ENCODE data around the gene PCOLCE2.

PCOLCE2 gene

DNA sequence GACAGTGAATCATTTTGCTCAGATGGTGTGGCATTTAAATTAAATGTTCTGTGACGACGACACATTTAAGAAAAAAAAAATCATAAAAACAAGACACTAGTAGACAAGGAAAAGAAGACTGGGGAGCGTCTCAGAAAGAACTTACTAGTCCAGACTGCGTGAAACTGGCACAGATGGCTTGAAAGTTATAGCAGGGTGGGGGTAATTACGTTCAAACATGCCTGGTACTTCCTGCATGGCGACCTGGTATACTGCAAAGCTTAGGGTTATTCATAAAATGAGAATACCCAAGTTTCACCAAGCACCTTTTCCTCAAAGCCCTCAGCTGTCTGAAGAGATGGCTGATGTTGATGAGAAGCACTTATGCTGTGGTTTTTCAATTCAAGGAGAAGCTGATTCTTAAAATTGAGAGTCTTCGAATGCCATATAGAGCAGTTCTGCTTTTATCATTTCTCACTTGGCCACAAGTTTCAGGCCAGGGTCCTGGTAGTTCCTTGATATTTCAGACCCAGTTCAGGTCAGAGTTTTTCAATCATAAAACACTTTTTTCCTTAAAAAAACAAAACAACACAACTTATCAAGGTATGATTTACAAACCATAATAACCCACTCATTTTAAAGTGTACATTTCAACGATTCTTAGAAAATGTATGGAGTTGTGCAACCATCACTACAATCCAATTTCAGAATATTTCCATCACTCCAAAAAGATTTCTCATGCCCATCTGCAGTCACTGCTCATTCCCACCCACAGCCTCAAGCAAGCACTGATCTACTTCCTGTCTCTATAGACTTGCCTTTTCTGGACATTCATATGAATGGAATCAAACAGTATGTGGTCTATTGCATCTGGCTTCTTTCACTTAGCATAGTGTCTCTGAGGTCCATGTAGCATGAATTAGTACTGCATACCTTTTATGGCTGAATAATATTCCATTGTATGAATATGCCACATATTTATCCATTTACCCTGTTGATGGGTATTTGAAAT lies 24.7 kb downstream of the PCOLCE2 start:
- DNase-seq = no peak

DNA sequence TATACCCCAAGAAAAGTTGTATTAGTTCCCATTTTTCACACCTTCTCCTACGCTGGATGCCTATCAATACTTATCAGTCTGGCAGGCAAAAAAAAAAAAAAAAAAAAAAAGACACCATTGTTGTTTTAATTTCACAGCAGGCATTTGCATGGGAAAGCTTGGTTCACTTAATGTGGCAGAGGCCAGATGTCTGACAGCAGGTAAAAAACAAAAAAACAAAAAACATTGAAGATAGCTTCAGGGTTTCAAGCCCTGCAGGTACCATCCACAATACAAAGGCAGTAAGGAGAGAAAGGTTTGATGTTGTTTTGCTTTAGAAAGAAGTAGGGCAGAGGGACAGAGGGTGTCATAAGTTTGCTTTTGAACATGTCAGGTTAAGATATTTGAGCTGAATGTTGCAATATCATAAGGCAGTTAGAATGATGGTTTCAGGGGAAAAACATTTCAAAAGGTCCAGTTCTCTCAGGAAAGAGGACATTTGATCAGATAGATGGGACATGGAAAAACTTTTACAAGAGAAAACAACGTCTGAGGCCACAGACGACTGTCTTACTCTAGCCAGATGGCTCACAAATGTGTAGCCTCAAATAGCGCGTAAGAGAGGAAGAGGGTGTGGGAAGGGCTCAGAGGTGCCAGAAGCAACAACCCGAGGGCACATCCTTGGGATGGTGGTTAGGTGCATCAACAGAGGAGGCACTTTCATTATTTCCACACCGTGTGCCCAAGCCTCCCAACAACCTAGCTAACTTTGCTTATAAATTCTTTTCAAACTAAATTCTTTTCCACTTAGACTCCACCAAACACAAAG lies 25.7 kb downstream of the PCOLCE2 start:
- DNase-seq = no peak

DNA sequence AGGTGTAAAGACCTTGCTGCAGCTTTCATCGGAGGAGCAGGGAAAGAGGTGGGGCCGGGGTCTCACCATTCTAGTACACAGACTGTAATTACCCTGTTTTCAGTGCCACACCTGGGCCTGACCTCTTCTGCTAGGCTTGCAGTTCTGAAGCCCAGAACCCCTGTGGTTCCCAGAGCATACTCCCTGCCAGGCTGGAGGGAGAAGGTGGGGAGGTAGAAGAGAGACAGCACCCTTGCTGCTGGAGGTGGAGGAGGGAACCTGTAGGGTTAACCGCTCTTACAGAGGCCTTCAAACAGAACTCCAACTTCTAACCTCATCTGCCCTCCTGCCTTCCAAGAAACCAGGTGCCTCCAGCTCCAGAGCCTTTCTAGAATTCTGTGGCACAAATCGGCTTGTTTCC lies 27.0 kb downstream of the PCOLCE2 start:
- DNase-seq = no peak

DNA sequence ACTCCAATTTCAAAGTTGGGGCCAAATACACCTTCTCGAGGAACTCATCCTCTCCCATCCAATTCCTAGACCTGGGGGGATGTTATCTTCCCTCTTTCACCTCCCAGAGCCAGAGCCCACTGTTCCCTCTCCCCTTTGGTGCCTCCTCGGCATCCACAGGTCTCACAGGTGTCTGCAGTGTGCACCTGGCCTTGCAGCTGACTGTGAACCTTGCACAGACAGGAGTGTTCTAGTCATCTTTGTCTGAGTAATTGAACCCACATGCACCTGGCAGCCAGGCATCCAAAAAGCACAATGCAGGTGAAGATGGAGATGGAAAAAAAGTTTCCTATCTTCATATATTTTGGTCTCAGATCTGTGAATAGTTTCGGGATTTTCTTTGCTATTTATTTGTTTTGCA lies 30.8 kb downstream of the PCOLCE2 start:
- no peak for DNase-seq

DNA sequence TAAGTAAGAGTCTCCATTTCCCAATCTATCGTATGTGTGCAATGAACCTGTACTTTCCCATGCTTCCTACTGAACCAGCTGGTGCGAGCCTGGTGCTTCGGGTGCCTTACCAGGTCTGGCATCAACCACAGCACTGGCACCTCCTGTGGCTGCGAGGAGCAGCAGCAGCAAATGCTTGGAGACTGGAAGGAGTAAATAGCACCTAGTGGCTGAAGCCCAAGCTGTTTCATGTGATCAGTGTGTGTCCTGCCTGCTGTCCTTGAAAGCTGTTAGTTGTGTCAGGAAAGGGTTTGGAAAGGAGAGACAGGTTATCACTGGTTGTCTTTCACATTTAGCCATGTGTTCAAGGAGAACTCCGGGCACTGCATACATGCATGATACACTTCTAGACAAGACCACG lies 31.8 kb downstream of the PCOLCE2 start:
- no peak for DNase-seq

DNA sequence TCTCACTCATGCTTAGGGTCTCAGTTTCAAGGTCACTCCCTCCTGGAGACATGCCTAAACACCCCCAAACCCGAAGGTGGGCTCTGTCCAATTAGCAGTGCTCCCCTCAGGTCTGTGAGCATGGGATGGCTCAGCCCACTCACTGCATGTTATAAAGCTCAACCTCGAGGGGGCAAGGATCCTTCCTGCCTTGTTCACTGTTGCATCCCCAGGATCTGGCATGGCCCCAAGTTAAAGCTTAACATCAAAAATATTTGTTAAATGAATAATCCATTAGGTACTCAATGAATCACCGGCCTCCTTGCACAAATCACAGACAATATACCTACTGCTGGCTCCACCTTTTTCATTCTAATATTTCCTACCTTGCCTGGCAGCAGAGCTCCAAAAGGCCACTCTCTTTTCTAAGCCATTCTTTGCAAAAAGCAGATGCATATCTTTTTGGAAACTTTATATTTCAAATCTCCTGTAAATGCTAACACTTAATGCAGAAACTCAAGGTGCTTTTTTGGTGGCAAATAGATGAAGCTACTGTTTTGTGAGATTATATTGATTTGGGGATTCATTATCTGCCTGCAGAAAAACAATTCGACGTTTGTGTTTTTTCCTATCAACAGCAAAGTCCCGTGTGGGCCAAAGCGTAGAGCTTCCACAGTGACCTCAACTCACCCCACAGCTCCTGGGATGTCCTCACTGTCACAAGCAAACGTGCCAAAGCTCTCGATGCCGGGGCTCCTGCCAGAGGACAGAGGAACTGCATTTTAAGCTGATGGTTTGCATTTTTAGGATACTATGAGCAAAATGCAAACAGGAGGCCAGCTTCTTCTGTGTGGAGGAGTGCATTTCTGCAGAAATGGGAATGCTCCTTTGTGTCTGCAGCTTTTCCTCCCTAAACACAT lies 35.4 kb downstream of the PCOLCE2 start:
- no peak for DNase-seq

DNA sequence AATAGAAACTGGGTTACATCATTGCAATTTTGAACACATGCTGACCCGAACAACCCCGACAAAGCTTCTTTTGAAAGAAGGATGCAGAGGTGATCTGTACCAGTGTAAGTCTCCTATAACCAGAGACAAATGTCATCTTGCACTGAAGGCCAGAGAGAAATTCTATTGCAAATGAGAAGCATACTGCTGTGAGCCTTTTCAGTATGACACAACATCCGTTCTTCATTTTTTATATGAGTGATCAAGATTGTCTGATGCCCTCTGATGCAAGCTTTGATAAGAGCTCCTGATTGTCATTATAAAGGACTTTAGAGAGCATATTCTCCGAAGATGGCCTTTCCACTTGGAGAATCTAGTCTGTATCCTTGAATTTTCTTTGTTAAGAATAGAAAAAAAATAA lies 36.9 kb downstream of the PCOLCE2 start:
- DNase-seq = no peak

DNA sequence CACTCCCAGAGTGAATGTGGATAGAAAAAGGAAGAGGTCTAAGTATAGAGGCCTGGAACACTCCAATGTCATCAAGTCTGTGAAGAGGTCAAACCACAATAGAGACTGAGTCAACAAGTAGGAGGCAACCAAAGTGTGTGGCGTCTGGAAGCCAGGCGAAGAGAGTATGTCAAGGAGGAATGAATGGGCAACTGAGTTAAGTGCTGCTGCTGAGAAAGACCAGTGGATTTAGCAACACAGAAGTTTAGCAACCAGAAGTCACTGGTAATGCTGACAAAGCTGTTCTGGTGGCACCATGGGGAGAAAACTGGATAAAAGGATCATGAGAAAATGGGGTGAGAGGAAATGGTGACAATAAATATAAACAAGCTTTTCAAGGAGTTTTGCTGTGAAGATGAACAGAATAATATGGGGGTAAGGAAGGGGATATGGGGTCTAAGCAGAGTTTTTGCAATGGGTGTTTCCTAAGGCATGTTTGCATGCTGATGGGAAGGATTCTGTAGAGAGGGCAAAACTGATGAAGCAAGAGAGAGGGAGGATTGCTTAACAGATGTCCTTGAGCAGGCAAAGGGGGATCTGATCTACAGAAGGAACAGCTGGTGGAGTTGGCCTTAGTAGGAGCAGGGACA lies 38.4 kb downstream of the PCOLCE2 start:
- no peak for DNase-seq

DNA sequence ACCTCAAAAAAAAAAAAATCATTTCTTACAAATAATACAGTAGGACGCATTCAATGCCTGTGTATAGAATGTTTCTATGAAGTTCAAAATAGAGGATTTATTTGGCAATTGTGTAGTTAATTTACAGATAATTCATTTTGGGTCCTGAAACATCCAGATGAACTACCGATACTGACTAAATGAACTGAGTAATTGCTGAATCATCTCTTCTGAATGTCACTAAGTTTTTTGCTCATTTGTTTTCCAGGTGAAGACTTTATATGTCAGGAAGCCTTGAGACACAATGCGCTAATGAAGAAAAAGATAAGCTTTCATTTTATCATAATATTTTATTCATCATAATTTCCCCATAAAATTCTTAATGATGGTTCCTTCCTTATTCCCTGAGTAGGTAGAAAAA lies 39.7 kb downstream of the PCOLCE2 start:
- DNase-seq = no peak

DNA sequence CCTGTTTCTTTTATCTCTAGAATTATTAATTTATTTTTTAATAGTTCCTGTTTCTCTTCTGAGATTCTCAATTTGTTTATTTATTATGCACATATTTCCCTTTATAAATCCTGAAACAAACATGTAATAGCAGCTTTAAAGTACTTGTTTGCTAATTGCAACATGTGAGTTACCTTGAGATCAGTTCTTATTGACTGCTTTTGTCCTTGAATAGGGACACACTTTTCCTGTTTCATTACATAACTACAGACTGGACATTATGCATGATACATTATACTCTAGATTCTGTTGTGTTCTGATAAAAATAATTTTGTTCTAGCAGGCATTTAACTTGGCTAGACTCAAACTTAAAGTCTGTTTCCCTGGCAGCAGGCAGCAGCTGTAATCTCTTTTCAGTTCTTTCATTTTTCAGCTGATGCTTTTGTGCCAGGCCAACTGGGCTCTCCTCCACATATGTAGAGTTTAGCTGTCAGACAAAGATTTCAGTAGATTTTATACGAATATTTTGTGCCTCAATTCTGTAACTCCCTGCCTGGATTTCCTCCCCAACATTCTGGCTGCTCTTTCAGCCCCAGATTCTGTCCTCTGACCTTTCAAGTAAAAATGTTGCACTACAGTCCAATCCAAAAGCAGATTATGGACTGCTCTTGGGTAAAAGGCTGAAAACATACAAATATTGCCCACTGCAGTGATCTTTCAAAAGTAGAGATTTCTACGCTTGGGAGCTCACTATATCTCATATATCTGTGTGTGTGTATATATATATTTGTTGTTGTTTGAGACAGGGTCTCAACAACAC lies 41.9 kb downstream of the PCOLCE2 start:
- no peak for DNase-seq

DNA sequence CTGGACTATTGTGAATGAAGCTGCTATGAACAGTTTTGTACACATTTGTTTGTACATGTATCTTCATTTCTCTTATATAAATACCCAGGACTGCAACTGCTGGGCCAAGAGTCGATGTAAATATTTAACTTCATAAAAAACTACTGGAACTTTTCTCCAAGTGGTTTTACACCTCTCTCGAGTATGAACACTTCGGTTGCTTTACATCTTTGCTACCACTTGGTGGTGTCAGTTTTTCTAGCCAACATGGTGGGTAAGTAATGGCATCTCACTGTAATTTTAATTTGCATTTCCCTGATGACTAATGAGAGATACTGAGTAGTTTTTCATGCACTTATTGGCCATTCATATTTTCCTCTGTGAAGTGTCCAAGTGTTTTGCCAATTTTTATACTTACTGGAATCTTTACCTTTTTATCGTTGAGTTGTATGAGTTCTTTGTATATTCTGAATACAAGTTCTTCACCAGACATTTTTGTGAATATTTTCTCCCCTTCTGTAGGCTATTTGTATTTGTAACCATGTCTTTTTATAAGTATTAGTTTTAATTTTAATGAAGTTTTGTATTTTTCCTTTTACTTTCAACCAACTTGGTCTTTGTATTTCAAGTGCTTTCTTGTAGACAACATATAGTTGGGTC lies 44.4 kb downstream of the PCOLCE2 start:
- no peak for DNase-seq

DNA sequence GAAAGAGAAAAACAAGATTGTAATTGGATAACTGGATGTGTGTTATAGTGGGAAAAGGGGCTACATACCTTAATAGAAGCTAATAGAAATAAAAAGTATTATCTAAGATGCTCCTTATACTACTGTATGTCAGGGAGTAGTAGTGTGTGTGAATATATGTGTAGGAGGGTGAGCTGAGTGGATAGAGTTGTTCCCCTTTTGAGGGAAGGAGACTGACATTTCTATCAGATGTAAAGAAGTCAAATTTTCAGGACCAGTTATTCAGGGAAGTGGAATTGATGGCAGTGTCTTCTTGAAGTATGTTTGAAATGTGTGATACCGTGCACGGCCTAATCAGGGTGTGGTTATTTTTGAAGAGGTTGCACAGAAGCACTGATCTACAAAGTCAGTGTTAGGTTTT lies 49.1 kb downstream of the PCOLCE2 start:
- no peak for DNase-seq

DNA sequence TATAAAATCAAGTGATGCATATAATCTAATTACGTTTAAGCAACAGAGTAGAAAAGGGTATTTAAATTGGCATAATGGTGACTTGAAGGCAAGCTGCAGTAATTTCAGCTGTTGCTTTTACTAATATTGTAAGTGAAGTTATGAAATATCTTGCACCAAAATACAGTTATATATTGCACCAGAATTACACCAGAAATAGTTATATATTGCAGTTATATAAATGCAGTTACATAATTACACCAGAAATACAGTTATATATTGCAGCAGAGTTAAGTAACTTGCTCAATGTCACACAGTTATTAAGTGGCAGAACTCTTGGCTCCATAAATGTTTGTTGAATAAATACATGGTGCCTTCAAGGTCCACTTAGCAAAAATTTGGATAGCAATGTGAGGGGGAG lies 51.4 kb downstream of the PCOLCE2 start:
- DNase-seq = no peak

DNA sequence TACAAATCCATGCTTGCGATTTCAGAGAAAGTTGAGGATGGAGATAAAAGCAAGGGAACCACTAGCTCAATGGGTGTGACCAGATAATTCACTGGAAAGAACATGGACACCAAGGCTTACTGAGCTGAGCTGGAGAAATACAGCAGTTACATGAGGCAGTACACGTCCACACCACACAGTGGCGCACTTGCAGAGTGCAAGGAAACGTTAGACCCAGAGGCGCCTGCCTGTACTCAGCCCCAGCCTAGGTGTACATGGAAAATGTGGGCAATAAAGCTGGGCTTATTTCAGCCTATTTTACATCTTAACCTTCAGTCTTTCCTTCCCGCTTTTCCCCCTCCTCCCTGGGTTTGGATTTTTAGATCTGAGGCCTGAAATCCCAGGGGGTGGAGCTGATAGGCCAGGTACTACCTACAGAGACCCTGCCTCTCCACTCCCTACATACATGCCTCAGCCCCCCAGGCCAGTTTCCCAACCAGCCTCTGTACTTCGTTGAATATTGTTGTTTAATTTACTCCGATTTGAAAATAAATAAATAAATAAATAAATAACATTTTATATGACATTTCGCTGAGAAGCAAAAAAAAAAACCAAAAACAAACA lies 60.1 kb downstream of the PCOLCE2 start:
- DNase-seq = peak; percentile 54

DNA sequence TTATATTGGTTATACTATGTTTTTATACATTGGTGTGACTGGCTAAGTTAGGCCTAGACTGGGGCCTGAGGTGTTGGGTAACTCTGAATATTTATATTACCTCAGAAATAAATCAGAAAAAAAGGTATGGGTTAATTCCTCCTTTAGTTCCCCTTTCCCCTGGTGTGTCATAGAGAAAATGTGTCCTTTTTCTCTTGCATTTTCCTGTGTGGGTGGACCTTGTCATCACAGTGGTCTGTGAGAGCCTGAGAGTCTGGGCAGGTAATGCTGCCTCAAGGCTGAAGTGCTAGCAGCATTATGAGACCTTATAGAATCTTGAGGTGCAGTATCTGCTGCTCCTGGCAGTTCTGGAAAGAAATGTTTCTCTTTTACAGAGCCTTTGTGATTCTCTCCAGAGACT lies 69.7 kb downstream of the PCOLCE2 start:
- no peak for DNase-seq

DNA sequence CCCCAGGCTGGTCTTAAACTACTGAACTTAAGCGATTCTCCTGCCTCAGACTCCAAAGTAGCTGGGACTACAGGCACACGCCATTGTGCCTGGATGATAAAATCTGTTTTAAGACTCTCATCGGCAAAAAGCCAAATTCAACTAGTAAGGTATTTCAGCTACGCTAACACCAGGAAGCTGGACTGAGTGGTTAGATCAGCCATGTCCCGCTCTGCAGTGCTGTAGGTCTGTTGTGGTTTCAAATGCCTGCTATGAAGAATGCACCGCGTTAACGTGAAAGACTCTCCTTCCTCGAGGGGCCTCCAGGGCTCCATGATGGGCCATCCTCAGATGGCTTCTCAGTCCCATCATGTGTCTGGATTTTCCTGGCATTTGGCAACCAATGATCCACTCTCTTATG lies 70.2 kb downstream of the PCOLCE2 start:
- no peak for DNase-seq

DNA sequence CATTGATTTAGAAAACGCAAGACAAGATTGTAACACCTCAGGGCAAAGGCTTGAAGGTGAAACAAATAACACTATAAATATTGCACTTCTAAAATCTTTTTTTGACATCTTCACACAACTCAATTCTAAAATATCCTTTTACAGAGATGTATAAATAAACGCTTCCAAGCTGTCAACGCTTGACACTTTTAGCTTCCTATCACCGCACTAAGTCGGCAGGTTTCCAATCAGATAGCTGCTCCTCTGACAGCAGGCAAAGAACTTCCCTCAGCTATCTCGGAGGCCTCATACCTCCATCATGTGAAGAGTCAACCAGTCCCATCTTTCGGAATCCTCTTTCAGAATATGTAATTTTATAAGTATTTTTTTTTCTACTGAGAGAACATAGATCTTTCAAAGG lies 71.0 kb downstream of the PCOLCE2 start:
- DNase-seq = no peak

DNA sequence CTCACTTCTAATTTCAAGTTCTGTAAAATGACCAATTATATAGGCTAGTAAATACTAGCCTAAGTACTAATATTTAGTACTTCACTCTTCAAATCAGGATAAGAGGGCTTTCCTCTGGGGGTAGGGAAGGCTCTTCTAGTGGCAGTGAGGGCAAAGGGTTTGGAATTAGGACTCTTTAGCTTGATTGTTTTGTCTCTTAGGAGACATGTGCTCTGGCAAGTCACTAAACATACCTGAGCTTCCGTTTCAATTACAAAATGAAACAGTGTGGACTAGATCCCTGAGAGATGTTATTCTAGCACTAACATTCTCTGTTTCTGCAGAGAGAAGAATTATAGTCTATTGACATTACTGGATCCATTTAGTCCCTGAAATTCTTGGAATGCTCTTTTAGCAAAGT lies 71.5 kb downstream of the PCOLCE2 start:
- no peak for DNase-seq

DNA sequence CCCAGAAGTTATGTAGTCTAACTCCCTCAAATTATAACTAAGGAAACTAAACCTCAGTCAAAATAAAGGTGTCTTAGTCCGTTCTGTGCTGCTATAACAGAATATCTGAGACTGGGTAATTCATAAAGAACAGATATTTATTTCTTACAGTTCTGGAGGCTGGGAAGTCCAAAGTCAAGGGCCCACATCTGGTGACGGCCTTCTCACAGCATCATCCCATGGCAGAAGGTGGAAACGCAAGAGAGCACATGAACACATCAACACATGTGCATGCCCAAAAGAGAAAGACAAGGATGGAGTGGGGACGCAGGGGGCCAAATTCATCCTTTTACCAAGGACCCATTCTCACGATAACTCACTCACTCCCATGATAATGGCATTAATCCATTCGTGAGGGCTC lies 73.1 kb downstream of the PCOLCE2 start:
- no peak for DNase-seq

DNA sequence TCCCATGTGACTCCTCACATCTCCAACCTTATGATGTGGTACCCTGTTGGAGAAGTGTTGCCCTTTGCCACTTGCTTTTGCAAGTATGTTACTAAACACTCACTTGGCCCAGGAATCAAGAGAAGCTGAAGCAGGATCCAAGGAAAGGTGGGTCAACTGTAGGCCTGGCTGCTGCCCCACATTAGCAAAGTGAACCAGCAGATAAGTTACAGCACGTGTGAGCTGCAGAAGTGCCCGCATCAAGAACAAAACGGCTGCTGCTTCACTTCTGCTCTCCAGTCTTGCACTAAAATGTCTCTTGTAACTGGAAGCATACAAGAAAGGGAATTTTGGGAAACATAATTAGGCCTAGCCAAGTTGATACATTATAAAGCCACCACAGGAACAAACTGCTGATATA lies 79.6 kb downstream of the PCOLCE2 start:
- no peak for DNase-seq

Data from GOT3 (cell line).